Nephron progenitor cell (in vitro differentiated cells): Measurements from ENCODE around the gene SULF2.

Source experiments
- DNase-seq: peaks from one replicate; pipeline ENCODE4 v3.0.0; 2021
- H3K27ac Mint-ChIP-seq: 2 replicates; pipeline ENCODE4 v1.8.0; 2021; ENCODE audit warnings: mild to moderate bottlenecking, moderate library complexity, mixed read lengths
- H3K27me3 Mint-ChIP-seq: 2 replicates; pipeline ENCODE4 v1.8.0; 2021; ENCODE audit warnings: mild to moderate bottlenecking, low read depth, mixed read lengths; ENCODE audit not compliant: poor library complexity
- H3K36me3 Mint-ChIP-seq: 2 replicates; pipeline ENCODE4 v1.8.0; 2021; ENCODE audit warnings: low read depth, mixed read lengths
- H3K4me1 Mint-ChIP-seq: 2 replicates; pipeline ENCODE4 v1.8.0; 2021; ENCODE audit warnings: mixed read lengths
- H3K4me3 Mint-ChIP-seq: 2 replicates; pipeline ENCODE4 v1.8.0; 2021; ENCODE audit warnings: mild to moderate bottlenecking, moderate library complexity, mixed read lengths
- H3K9me3 Mint-ChIP-seq: 2 replicates; pipeline ENCODE4 v1.8.0; 2021; ENCODE audit warnings: mild to moderate bottlenecking, moderate library complexity, mixed read lengths
- CTCF ChIP-seq: fragments of 200-600 bp; sonication (generic); IDR thresholded peaks from 2 replicates; pipeline ENCODE4 v1.5.0; 2021; ENCODE audit warnings: antibody characterized with exemption

Gene SULF2

GRCh38 chr20:47678536-47678935 lies 106.7 kb downstream of the SULF2 start:
- H3K27ac Mint-ChIP-seq: no peak overlapping the region
- TF ChIP-seq CTCF: no peak
- no peak for DNase-seq
- no peaks in the 10 kb centered on the region for H3K4me1 Mint-ChIP-seq
- H3K27me3 Mint-ChIP-seq: peaks cover 9% of the 10 kb centered on the region
- H3K4me3 Mint-ChIP-seq: no peak overlapping the region
- peaks cover 16% of the 10 kb centered on the region for H3K36me3 Mint-ChIP-seq
- no peaks in the 10 kb centered on the region for H3K9me3 Mint-ChIP-seq

- no peak overlapping the region for H3K4me3 Mint-ChIP-seq
- TF ChIP-seq CTCF: peak; percentile 85
- no peaks in the 10 kb centered on the region for H3K4me1 Mint-ChIP-seq
- peaks cover 9% of the 10 kb centered on the region for H3K27me3 Mint-ChIP-seq
- no peak overlapping the region for H3K27ac Mint-ChIP-seq
- H3K9me3 Mint-ChIP-seq: no peaks in the 10 kb centered on the region
- peak; percentile 78 for DNase-seq
- H3K36me3 Mint-ChIP-seq: peaks cover 15% of the 10 kb centered on the region
Measured at GRCh38 chr20:47677635-47678453, 107.4 kb downstream of the SULF2 start.

- H3K9me3 Mint-ChIP-seq: no peaks in the 10 kb centered on the region
- H3K4me3 Mint-ChIP-seq: no peak overlapping the region
- no peak overlapping the region for H3K27ac Mint-ChIP-seq
- DNase-seq: no peak
- TF ChIP-seq CTCF: no peak
- H3K27me3 Mint-ChIP-seq: peaks cover 13% of the 10 kb centered on the region
- peaks cover 21% of the 10 kb centered on the region for H3K36me3 Mint-ChIP-seq
- no peaks in the 10 kb centered on the region for H3K4me1 Mint-ChIP-seq
Measured at GRCh38 chr20:47676912-47677634, 108.2 kb downstream of the SULF2 start.

- Mint-ChIP-seq H3K27me3 (peaks cover 13% of the 10 kb centered on the region), H3K27ac (no peak overlapping the region), H3K9me3 (no peaks in the 10 kb centered on the region), H3K36me3 (peaks cover 19% of the 10 kb centered on the region), H3K4me1 (no peaks in the 10 kb centered on the region), H3K4me3 (no peak overlapping the region)
- no peak for TF ChIP-seq CTCF
- no peak for DNase-seq
Measured at GRCh38 chr20:47676219-47676721, 109.0 kb downstream of the SULF2 start.

- peak overlapping the region; percentile 64 for H3K27ac Mint-ChIP-seq
- peaks cover 18% of the 10 kb centered on the region for H3K36me3 Mint-ChIP-seq
- DNase-seq: no peak
- H3K4me1 Mint-ChIP-seq: no peaks in the 10 kb centered on the region
- H3K9me3 Mint-ChIP-seq: no peaks in the 10 kb centered on the region
- no peak overlapping the region for H3K4me3 Mint-ChIP-seq
- H3K27me3 Mint-ChIP-seq: peaks cover 13% of the 10 kb centered on the region
- no peak for TF ChIP-seq CTCF
Measured at GRCh38 chr20:47675190-47676142, 109.8 kb downstream of the SULF2 start.
